Measurements from ENCODE around the gene S100A13.

Gene S100A13

DNA sequence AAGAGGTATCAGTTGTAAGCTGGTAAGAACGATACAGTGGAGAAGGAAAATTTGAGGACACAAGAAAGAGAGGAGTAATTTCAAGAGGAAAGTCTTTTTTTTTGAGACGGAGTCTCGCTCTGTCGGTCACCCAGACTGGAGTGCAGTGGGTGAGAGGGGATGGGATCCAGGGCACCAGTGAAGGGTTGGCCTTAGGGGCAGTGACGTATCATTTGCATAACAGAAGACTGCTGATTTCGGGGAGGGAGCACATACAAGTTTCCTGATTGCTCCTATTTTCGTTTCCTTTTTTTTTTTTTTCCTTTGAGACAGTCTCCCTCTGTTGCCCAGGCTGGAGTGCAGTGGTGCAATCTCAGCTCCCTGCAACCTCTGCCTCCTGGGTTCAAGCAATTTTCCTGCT lies 4.2 kb downstream of the S100A13 start:
- DNase-seq (ENCODE audit: low read depth, low spot score), result peak; percentile 61
- H3K9ac ChIP-seq (ENCODE audit: insufficient read length, low read depth), result no peak overlapping the region
- TF ChIP-seq SUZ12 (IDR thresholded peaks at IDR 0.05; ENCODE audit: extremely low read depth, insufficient read depth, insufficient read length), result no peak
- TF ChIP-seq YY1 (IDR thresholded peaks at IDR 0.05; ENCODE audit: insufficient read depth, insufficient read length), result no peak
- no peak for TF ChIP-seq ZNF274 (IDR thresholded peaks at IDR 0.05; ENCODE audit: low read depth, low read length)
- 0 out of 2 replicates have a peak, but pooled peaks cover 11% of the 10 kb centered on the region for H3K9me3 ChIP-seq (ENCODE audit: insufficient read depth, low read length)
- no peaks in the 10 kb centered on the region for H3K27me3 ChIP-seq (ENCODE audit: insufficient read depth, insufficient read length)
- H3K36me3 ChIP-seq (ENCODE audit: insufficient read depth, insufficient read length, low read length), result peaks cover 79% of the 10 kb centered on the region
- no peak overlapping the region for H3K4me3 ChIP-seq (ENCODE audit: insufficient read length, low read depth)
- H3K4me1 ChIP-seq (ENCODE audit: insufficient read depth, insufficient read length), result peaks cover 11% of the 10 kb centered on the region

DNA sequence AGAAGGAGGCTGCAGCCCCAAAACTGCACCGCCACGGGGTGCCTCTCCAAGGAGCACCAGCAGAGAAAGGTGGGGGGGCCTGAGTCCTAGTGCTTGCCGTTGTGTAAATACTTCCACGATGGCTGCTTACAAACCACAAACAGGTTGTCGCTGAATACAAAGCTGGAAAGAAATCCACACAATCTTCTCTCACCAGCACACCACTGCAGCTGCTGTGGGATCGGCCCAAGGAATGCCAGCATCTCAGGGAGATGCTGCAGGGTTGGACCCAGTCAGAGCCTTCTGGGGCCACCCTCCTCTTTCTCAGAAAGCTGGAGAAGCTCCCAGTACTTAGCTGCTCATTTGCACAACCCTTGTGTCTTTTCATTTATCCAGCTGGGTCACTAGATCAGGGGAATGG lies 8.1 kb downstream of the S100A13 start:
- no peak for DNase-seq (ENCODE audit: low read depth, low spot score)
- no peaks in the 10 kb centered on the region for H3K27me3 ChIP-seq (ENCODE audit: insufficient read depth, insufficient read length)
- no peak for TF ChIP-seq SUZ12 (IDR thresholded peaks at IDR 0.05; ENCODE audit: extremely low read depth, insufficient read depth, insufficient read length)
- TF ChIP-seq YY1 (IDR thresholded peaks at IDR 0.05; ENCODE audit: insufficient read depth, insufficient read length), result no peak
- no peak for TF ChIP-seq ZNF274 (IDR thresholded peaks at IDR 0.05; ENCODE audit: low read depth, low read length)
- peaks cover 24% of the 10 kb centered on the region for H3K4me1 ChIP-seq (ENCODE audit: insufficient read depth, insufficient read length)
- H3K9ac ChIP-seq (ENCODE audit: insufficient read length, low read depth), result no peak overlapping the region
- 0 out of 2 replicates have a peak, but pooled peaks cover 11% of the 10 kb centered on the region for H3K9me3 ChIP-seq (ENCODE audit: insufficient read depth, low read length)
- peaks cover 64% of the 10 kb centered on the region for H3K36me3 ChIP-seq (ENCODE audit: insufficient read depth, insufficient read length, low read length)
- no peak overlapping the region for H3K4me3 ChIP-seq (ENCODE audit: insufficient read length, low read depth)

DNA sequence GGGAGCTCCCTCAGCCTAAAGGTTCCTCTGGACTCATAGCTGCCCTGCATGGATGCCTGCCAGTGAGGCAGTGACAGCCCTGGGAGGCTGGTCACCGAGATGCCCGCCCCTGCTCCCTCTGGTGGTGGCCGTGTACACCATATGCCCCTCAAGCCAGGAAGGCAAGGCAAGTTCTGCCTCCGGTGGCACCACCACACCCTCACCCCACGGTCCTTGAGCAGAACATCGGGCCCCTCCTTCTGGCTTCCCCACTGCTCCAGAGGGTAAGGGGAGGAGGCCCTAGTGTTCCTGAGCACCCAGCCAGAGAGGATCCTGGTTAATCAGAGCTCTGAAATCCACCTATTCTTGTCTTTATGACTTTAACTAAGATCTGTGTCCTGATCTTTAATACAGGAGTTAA lies 9.6 kb downstream of the S100A13 start:
- no peak for DNase-seq (ENCODE audit: low read depth, low spot score)

DNA sequence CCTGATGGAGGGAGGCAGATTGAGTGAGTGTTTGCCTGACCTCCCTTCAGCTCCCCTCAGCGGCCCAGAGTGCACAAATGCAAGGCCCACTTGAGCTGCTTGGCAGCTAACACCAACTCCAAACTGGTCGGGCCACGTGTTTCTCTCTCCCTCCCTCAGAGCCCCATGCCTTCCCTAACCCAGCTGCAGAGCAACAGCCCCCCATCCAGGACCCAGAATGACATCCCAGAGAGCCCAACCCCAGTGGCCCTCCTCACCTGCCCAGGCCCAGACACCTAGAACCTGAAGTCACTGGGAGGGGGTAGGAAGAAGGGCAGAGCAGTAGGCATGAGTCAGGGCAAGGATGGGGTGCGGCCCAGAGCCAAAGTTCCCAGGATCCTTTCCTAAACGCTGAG lies 10.4 kb downstream of the S100A13 start:
- Histone ChIP-seq H3K9ac (ENCODE audit: insufficient read length, low read depth) (no peak overlapping the region), H3K4me3 (ENCODE audit: insufficient read length, low read depth) (no peak overlapping the region), H3K36me3 (ENCODE audit: insufficient read depth, insufficient read length, low read length) (peaks cover 44% of the 10 kb centered on the region), H3K27me3 (ENCODE audit: insufficient read depth, insufficient read length) (peaks cover 3% of the 10 kb centered on the region), H3K9me3 (ENCODE audit: insufficient read depth, low read length) (0 out of 2 replicates have a peak, but pooled peaks cover 11% of the 10 kb centered on the region), H3K4me1 (ENCODE audit: insufficient read depth, insufficient read length) (peaks cover 32% of the 10 kb centered on the region)
- no peak for DNase-seq (ENCODE audit: low read depth, low spot score)
- TF ChIP-seq SUZ12 (IDR thresholded peaks at IDR 0.05; ENCODE audit: extremely low read depth, insufficient read depth, insufficient read length) (no peak), YY1 (IDR thresholded peaks at IDR 0.05; ENCODE audit: insufficient read depth, insufficient read length) (no peak), ZNF274 (IDR thresholded peaks at IDR 0.05; ENCODE audit: low read depth, low read length) (no peak)

More for the DNA sequence above, 9.6 kb downstream of the S100A13 start:
- Histone ChIP-seq H3K4me3 (ENCODE audit: insufficient read length, low read depth) (no peak overlapping the region), H3K36me3 (ENCODE audit: insufficient read depth, insufficient read length, low read length) (peaks cover 52% of the 10 kb centered on the region), H3K9ac (ENCODE audit: insufficient read length, low read depth) (no peak overlapping the region), H3K9me3 (ENCODE audit: insufficient read depth, low read length) (0 out of 2 replicates have a peak, but pooled peaks cover 11% of the 10 kb centered on the region), H3K27me3 (ENCODE audit: insufficient read depth, insufficient read length) (no peaks in the 10 kb centered on the region), H3K4me1 (ENCODE audit: insufficient read depth, insufficient read length) (peaks cover 27% of the 10 kb centered on the region)
- TF ChIP-seq ZNF274 (IDR thresholded peaks at IDR 0.05; ENCODE audit: low read depth, low read length) (no peak), SUZ12 (IDR thresholded peaks at IDR 0.05; ENCODE audit: extremely low read depth, insufficient read depth, insufficient read length) (no peak), YY1 (IDR thresholded peaks at IDR 0.05; ENCODE audit: insufficient read depth, insufficient read length) (no peak)

DNA sequence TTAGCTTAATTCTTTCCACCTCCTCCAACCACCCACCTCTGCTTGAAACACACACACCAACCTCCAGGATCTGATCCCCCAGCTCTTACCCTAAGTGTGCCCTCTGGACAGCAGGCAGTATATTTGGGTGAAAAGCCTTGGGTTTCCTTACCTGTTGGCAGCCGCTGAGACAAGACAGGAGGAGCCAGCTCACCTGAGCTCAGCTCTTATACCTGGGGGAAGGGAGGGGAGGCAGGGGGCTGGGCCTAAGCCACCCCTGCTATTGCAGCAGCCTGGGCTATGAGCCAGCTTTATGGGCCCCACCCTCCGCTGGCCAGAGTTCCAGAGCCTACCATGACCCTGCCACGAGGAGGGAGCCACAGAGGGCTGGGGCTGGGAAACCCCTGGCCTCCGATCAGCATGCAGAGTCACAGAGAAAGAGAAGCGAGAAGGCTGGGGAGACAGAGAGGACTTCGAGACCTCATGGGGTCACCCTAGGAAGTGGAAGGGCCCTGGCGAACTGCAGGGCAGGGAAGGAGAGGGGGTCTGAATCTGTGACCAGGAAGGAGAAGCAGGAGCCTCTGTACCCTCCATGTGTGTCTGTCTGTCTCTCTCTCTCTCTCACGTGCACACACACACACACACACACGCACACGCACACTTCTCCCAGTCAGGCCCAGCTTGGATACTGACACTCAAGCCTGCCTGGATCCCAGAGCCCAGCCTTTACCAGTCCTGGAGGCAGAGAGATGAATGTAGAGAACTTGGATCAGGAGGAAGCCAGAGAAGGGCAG lies 11.0 kb downstream of the S100A13 start, which contains the start of gene S100A14:
Gene S100A14, minus strand, starts transcription at position 182 of the 773 bp plus-strand sequence. CDS start 467 bp downstream, outside the sequence.
- Histone ChIP-seq H3K4me1 (ENCODE audit: insufficient read depth, insufficient read length) (peaks cover 34% of the 10 kb centered on the region), H3K27me3 (ENCODE audit: insufficient read depth, insufficient read length) (peaks cover 3% of the 10 kb centered on the region), H3K4me3 (ENCODE audit: insufficient read length, low read depth) (no peak within 1 kb of the TSS), H3K9ac (ENCODE audit: insufficient read length, low read depth) (no peak within 1 kb of the TSS), H3K36me3 (ENCODE audit: insufficient read depth, insufficient read length, low read length) (peaks cover 38% of the 10 kb centered on the region), H3K9me3 (ENCODE audit: insufficient read depth, low read length) (0 out of 2 replicates have a peak, but pooled peaks cover 11% of the 10 kb centered on the region)
- TF ChIP-seq SUZ12 (IDR thresholded peaks at IDR 0.05; ENCODE audit: extremely low read depth, insufficient read depth, insufficient read length) (no peak), ZNF274 (IDR thresholded peaks at IDR 0.05; ENCODE audit: low read depth, low read length) (no peak), YY1 (IDR thresholded peaks at IDR 0.05; ENCODE audit: insufficient read depth, insufficient read length) (no peak)
- DNase-seq (ENCODE audit: low read depth, low spot score), result no peak

DNA sequence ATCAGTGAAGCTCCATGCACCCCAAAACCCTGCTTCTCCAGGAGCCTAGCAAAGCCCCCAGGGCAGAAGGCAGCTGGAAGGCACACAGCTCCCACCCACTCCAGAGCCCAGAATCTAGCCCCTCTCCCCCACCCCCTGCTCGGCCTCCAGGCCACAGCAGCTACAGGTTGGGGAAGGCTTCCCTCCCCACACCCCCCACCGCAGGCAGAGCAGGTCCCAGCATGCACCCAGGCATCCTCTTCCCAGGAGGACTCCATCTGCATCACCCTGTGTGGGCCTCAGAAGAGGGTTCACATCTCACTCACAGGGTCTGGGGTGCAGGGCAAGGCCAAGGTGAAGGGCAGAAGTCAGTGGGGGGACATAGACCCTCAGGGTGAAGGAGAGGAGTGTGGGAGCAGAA lies 11.9 kb downstream of the S100A13 start:
- DNase-seq (ENCODE audit: low read depth, low spot score), result no peak
- TF ChIP-seq SUZ12 (IDR thresholded peaks at IDR 0.05; ENCODE audit: extremely low read depth, insufficient read depth, insufficient read length) (no peak), ZNF274 (IDR thresholded peaks at IDR 0.05; ENCODE audit: low read depth, low read length) (no peak), YY1 (IDR thresholded peaks at IDR 0.05; ENCODE audit: insufficient read depth, insufficient read length) (no peak)
- 0 out of 2 replicates have a peak, but pooled peaks cover 7% of the 10 kb centered on the region for H3K9me3 ChIP-seq (ENCODE audit: insufficient read depth, low read length)
- H3K4me1 ChIP-seq (ENCODE audit: insufficient read depth, insufficient read length), result peaks cover 38% of the 10 kb centered on the region
- no peak overlapping the region for H3K9ac ChIP-seq (ENCODE audit: insufficient read length, low read depth)
- no peak overlapping the region for H3K4me3 ChIP-seq (ENCODE audit: insufficient read length, low read depth)
- peaks cover 29% of the 10 kb centered on the region for H3K36me3 ChIP-seq (ENCODE audit: insufficient read depth, insufficient read length, low read length)
- peaks cover 3% of the 10 kb centered on the region for H3K27me3 ChIP-seq (ENCODE audit: insufficient read depth, insufficient read length)

DNA sequence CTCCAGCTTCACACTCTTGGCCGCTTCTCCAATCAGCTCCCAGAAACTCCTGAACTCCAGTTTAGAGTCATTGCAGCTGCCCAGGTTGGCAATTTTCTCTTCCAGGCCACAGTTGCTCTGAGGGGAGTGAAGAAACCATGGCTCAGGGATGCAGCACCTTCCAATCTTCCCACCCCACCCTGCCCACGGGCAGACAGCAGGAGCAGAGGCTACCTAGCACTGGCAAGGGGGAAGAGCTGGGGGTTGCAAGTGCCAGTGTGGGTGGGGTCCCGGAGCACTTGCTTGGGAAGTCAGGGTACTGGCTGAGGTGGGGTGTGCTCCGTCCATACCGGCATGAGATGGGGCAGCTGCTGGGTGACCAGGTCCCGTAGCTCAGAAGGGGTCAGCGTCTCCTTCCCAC lies 12.4 kb downstream of the S100A13 start:
- peaks cover 24% of the 10 kb centered on the region for H3K36me3 ChIP-seq (ENCODE audit: insufficient read depth, insufficient read length, low read length)
- DNase-seq (ENCODE audit: low read depth, low spot score), result no peak
- H3K4me3 ChIP-seq (ENCODE audit: insufficient read length, low read depth), result no peak overlapping the region
- peaks cover 3% of the 10 kb centered on the region for H3K27me3 ChIP-seq (ENCODE audit: insufficient read depth, insufficient read length)
- no peak overlapping the region for H3K9ac ChIP-seq (ENCODE audit: insufficient read length, low read depth)
- peaks cover 43% of the 10 kb centered on the region for H3K4me1 ChIP-seq (ENCODE audit: insufficient read depth, insufficient read length)
- H3K9me3 ChIP-seq (ENCODE audit: insufficient read depth, low read length), result 0 out of 2 replicates have a peak, but pooled peaks cover 3% of the 10 kb centered on the region
- TF ChIP-seq SUZ12 (IDR thresholded peaks at IDR 0.05; ENCODE audit: extremely low read depth, insufficient read depth, insufficient read length) (no peak), ZNF274 (IDR thresholded peaks at IDR 0.05; ENCODE audit: low read depth, low read length) (no peak), YY1 (IDR thresholded peaks at IDR 0.05; ENCODE audit: insufficient read depth, insufficient read length) (no peak)
